Measurements from ENCODE around the gene KLK15.

KLK15 gene

GRCh38 chr19:50833117-50833801, at the start of gene KLK15:
KLK15 (minus strand) TSS chr19:50833574; CDS start chr19:50831492, 2,082 bp downstream.
- no peak for DNase-seq (ENCODE audit: low spot score)

- DNase-seq (ENCODE audit: low spot score), result no peak
Measured at GRCh38 chr19:50882188-50882587, 48.8 kb upstream of the KLK15 start.

GRCh38 chr19:50880241-50880640, 46.9 kb upstream of the KLK15 start:
- no peak for DNase-seq (ENCODE audit: low spot score)

GRCh38 chr19:50878851-50879250, 45.5 kb upstream of the KLK15 start:
- no peak for DNase-seq (ENCODE audit: low spot score)

GRCh38 chr19:50877338-50877737, 44.0 kb upstream of the KLK15 start:
- no peak for DNase-seq (ENCODE audit: low spot score)

GRCh38 chr19:50876456-50876855, 43.1 kb upstream of the KLK15 start:
- no peak for DNase-seq (ENCODE audit: low spot score)

- DNase-seq (ENCODE audit: low spot score), result no peak
Measured at GRCh38 chr19:50875795-50876422, 42.5 kb upstream of the KLK15 start.

GRCh38 chr19:50874211-50874610, 40.8 kb upstream of the KLK15 start:
- DNase-seq (ENCODE audit: low spot score), result no peak

- DNase-seq (ENCODE audit: low spot score), result no peak
Measured at GRCh38 chr19:50873056-50873455, 39.7 kb upstream of the KLK15 start, which contains the start of gene KLK2. KLK2 (plus strand) TSS chr19:50873439; CDS start chr19:50873474, 35 bp downstream.

GRCh38 chr19:50870417-50871089, 37.2 kb upstream of the KLK15 start:
- no peak for DNase-seq (ENCODE audit: low spot score)

GRCh38 chr19:50869479-50869878, 36.1 kb upstream of the KLK15 start:
- no peak for DNase-seq (ENCODE audit: low spot score)

- DNase-seq (ENCODE audit: low spot score), result no peak
Measured at GRCh38 chr19:50861496-50862286, 28.3 kb upstream of the KLK15 start.

- DNase-seq (ENCODE audit: low spot score), result no peak
Measured at GRCh38 chr19:50861010-50861409, 27.6 kb upstream of the KLK15 start.

GRCh38 chr19:50859849-50860248, 26.5 kb upstream of the KLK15 start:
- DNase-seq (ENCODE audit: low spot score), result no peak

GRCh38 chr19:50858886-50859285, 25.5 kb upstream of the KLK15 start:
- no peak for DNase-seq (ENCODE audit: low spot score)

- no peak for DNase-seq (ENCODE audit: low spot score)
Measured at GRCh38 chr19:50857366-50857765, 24.0 kb upstream of the KLK15 start.

- DNase-seq (ENCODE audit: low spot score), result no peak
Measured at GRCh38 chr19:50854636-50855410, 21.4 kb upstream of the KLK15 start, which contains the start of gene KLK3. KLK3 (plus strand) TSS chr19:50854915; CDS start chr19:50854956, 41 bp downstream.

GRCh38 chr19:50851620-50852019, 18.2 kb upstream of the KLK15 start:
- no peak for DNase-seq (ENCODE audit: low spot score)

GRCh38 chr19:50850738-50851137, 17.4 kb upstream of the KLK15 start:
- no peak for DNase-seq (ENCODE audit: low spot score)

GRCh38 chr19:50844296-50844935, 11.0 kb upstream of the KLK15 start:
- DNase-seq (ENCODE audit: low spot score), result no peak

- no peak for DNase-seq (ENCODE audit: low spot score)
Measured at GRCh38 chr19:50843701-50844221, 10.4 kb upstream of the KLK15 start.
